GM12891 (cell line): ENCODE data around the gene CRADD.

Source experiments
- PAX5 ChIP-seq: IDR thresholded peaks from 2 replicates; pipeline ENCODE4 v1.6.1; 2011; ENCODE audit warnings: low read length, moderate library complexity, mild to moderate bottlenecking; ENCODE audit not compliant: insufficient read depth, severe bottlenecking
- POLR2A ChIP-seq: IDR thresholded peaks from 2 replicates; pipeline ENCODE4 v1.6.1; 2011; ENCODE audit warnings: low read depth, low read length, control low read depth
- POLR2AphosphoS5 ChIP-seq: IDR thresholded peaks from 2 replicates; pipeline ENCODE4 v1.6.1; 2011; ENCODE audit warnings: low read depth, low read length, control low read depth
- POU2F2 ChIP-seq: IDR thresholded peaks from 2 replicates; pipeline ENCODE4 v1.6.1; 2011; ENCODE audit warnings: low read depth, mild to moderate bottlenecking, control low read depth, low read length, moderate library complexity
- SPI1 ChIP-seq: IDR thresholded peaks from 2 replicates; pipeline ENCODE4 v1.6.1; 2011; ENCODE audit warnings: low read depth, low read length, control low read depth
- TAF1 ChIP-seq: IDR thresholded peaks from 2 replicates; pipeline ENCODE4 v1.6.1; 2011; ENCODE audit warnings: low read depth, low read length, control low read depth

- TF ChIP-seq POLR2A (no peak), POLR2AphosphoS5 (no peak), SPI1 (no peak), TAF1 (no peak), PAX5 (no peak), POU2F2 (no peak)
Observed at GRCh38 chr12:93913845-93914244, 236.7 kb downstream of the CRADD start.
